SK-N-MC (cell line): Measurements from ENCODE around the gene RALGPS1.

Experiments used
- DNase-seq: peaks from one replicate; pipeline ENCODE4 v3.0.0-alpha.2; 2011; ENCODE audit warnings: low read depth, low spot score
- H3K27ac ChIP-seq: fragments of 200-600 bp; sonication (generic); 2 replicates; pipeline ENCODE4 v1.5.1; 2016; ENCODE audit warnings: mixed run types
- H3K36me3 ChIP-seq: fragments of 200-600 bp; sonication (generic); 2 replicates; pipeline ENCODE4 v1.6.1; 2017; ENCODE audit warnings: antibody characterized with exemption, low read length, mixed read lengths; ENCODE audit not compliant: insufficient read depth
- H3K4me3 ChIP-seq: fragments of 200-600 bp; sonication (generic); 2 replicates; pipeline ENCODE4 v1.5.1; 2016
- H3K9ac ChIP-seq: fragments of 200-600 bp; sonication (generic); 2 replicates; pipeline ENCODE4 v1.8.0; 2017; ENCODE audit warnings: mixed run types, mixed read lengths; ENCODE audit not compliant: insufficient read length
- H3K9me3 ChIP-seq: fragments of 200-600 bp; sonication (generic); 2 replicates; pipeline ENCODE4 v1.6.1; 2017; ENCODE audit warnings: low read depth, mild to moderate bottlenecking, antibody characterized with exemption, low read length, moderate library complexity, mixed read lengths
- EZH2 ChIP-seq: fragments of 200-600 bp; sonication (generic); IDR thresholded peaks from one replicate; pipeline ENCODE4 v1.6.1; 2017; ENCODE audit warnings: antibody characterized with exemption
- FOXP2 ChIP-seq: optimal IDR thresholded peaks from 2 replicates; pipeline ENCODE3; 2011; ENCODE audit warnings: mild to moderate bottlenecking, moderate library complexity; ENCODE audit not compliant: insufficient read depth; ENCODE audit errors: extremely low read length, control extremely low read depth
- POLR2AphosphoS5 ChIP-seq: IDR thresholded peaks from 2 replicates; pipeline ENCODE4 v1.6.1; 2012; ENCODE audit warnings: mild to moderate bottlenecking, low read depth, low read length, borderline replicate concordance

RALGPS1 gene, protein sequence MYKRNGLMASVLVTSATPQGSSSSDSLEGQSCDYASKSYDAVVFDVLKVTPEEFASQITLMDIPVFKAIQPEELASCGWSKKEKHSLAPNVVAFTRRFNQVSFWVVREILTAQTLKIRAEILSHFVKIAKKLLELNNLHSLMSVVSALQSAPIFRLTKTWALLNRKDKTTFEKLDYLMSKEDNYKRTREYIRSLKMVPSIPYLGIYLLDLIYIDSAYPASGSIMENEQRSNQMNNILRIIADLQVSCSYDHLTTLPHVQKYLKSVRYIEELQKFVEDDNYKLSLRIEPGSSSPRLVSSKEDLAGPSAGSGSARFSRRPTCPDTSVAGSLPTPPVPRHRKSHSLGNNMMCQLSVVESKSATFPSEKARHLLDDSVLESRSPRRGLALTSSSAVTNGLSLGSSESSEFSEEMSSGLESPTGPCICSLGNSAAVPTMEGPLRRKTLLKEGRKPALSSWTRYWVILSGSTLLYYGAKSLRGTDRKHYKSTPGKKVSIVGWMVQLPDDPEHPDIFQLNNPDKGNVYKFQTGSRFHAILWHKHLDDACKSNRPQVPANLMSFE

GRCh38 chr9:126914458-126915280 is at the start of gene RALGPS1:
Gene RALGPS1 (plus strand): TSS chr9:126914782. CDS start chr9:126962290, 47,508 bp downstream.
- H3K9me3 ChIP-seq, result no peaks in the 10 kb centered on the region

DNA sequence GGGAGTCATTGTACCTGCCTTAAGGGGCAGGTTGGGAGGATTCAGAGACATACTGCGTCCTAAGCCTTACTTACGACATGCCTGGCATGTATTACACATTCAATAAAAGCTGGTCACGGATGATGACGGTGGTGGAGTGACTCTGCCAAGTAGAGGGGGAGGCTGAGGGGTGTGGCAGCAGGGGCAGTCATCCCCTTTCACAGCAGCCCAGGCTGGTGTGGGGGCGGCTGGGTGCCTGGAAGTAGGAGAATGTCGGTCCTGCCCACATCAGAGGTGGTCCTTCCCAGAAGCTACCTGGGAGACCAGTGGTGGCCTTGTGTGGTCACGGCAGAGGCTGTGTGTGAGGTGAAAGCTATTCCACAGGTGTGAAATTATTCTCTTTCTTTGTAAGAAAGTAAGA is 45.2 kb upstream of the RALGPS1 start:
- no peak overlapping the region for H3K4me3 ChIP-seq
- no peak for DNase-seq
- H3K36me3 ChIP-seq, result peaks cover 42% of the 10 kb centered on the region
- H3K9me3 ChIP-seq, result no peaks in the 10 kb centered on the region
- H3K27ac ChIP-seq, result peak overlapping the region; percentile 40; the same call in 1 of the 2 replicates
- H3K9ac ChIP-seq, result no peak overlapping the region
- no peak for TF ChIP-seq FOXP2
- no peak for TF ChIP-seq EZH2
- no peak for TF ChIP-seq POLR2AphosphoS5

More at GRCh38 chr9:126914458-126915280, at the start of gene RALGPS1:
- H3K27ac ChIP-seq, result no peak within 1 kb of the TSS
- DNase-seq, result no peak
- H3K36me3 ChIP-seq, result no peaks in the 10 kb centered on the region
- no peak for TF ChIP-seq POLR2AphosphoS5
- no peak within 1 kb of the TSS for H3K9ac ChIP-seq
- H3K4me3 ChIP-seq, result peak within 1 kb of the TSS; percentile 76

- TF ChIP-seq POLR2AphosphoS5 (no peak), EZH2 (no peak), FOXP2 (no peak)
- peak overlapping the region; percentile 53 for H3K27ac ChIP-seq
- H3K9ac ChIP-seq, result no peak overlapping the region
- H3K9me3 ChIP-seq, result no peaks in the 10 kb centered on the region
- peaks cover 11% of the 10 kb centered on the region; the same call in 1 of the 2 replicates for H3K36me3 ChIP-seq
- no peak for DNase-seq
- no peak overlapping the region for H3K4me3 ChIP-seq
Measured at GRCh38 chr9:126872516-126872915, 42.1 kb upstream of the RALGPS1 start.

DNA sequence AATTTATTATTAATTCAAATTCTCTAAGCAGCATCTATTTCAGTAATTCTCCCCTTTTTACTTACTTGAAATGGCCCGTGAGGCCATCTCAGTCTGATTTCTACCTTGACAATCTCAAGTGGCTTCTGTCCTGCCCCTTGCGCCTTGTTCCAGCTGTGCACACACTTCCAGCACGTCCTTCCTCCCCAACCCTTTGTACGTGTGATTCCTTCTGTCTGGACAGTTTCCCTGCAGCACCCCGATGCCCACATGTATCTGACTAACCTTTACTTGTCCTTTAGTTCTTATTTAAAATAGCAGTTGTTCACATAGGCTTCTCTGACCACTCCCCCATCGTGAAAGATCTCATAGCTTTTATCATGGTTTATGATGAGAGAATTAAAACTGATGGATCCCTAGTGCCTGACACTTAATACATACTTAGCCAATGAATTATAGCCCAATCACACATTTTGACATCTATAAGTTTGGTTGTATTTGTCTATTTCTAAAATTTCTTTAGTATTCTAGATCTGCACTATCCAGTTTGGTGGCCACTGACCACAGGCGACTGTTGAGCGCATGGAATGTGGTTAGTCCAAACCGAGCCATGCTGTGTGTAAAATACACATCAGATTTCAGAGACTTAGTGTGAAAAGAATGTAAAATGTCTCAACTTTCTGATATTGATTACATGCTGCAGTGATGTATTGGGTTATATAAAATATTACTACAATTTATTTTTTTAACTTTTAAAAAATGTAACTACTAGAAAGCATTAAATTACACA is 39.9 kb upstream of the RALGPS1 start:
- DNase-seq, result no peak
- Histone ChIP-seq H3K36me3 (peaks cover 8% of the 10 kb centered on the region), H3K4me3 (no peak overlapping the region), H3K9me3 (no peaks in the 10 kb centered on the region), H3K27ac (peak overlapping the region; percentile 89; the same call in 1 of the 2 replicates), H3K9ac (no peak overlapping the region)
- TF ChIP-seq POLR2AphosphoS5 (no peak), EZH2 (no peak), FOXP2 (no peak)

- Histone ChIP-seq H3K9ac (peak overlapping the region; percentile 7), H3K4me3 (peak overlapping the region; percentile 63), H3K27ac (peak overlapping the region; percentile 89), H3K36me3 (peaks cover 20% of the 10 kb centered on the region), H3K9me3 (no peaks in the 10 kb centered on the region)
- DNase-seq, result peak; percentile 56
- no peak for TF ChIP-seq EZH2
- TF ChIP-seq FOXP2, result no peak
- no peak; the same call in 1 of the 2 replicates for TF ChIP-seq POLR2AphosphoS5
Measured at GRCh38 chr9:126875756-126876510, 38.6 kb upstream of the RALGPS1 start.

GRCh38 chr9:126876531-126876930 is 38.1 kb upstream of the RALGPS1 start:
- TF ChIP-seq EZH2 (no peak), FOXP2 (no peak), POLR2AphosphoS5 (no peak)
- no peaks in the 10 kb centered on the region for H3K9me3 ChIP-seq
- no peak overlapping the region for H3K9ac ChIP-seq
- DNase-seq, result no peak
- no peak overlapping the region for H3K4me3 ChIP-seq
- H3K36me3 ChIP-seq, result peaks cover 23% of the 10 kb centered on the region
- peak overlapping the region; percentile 73 for H3K27ac ChIP-seq

DNA sequence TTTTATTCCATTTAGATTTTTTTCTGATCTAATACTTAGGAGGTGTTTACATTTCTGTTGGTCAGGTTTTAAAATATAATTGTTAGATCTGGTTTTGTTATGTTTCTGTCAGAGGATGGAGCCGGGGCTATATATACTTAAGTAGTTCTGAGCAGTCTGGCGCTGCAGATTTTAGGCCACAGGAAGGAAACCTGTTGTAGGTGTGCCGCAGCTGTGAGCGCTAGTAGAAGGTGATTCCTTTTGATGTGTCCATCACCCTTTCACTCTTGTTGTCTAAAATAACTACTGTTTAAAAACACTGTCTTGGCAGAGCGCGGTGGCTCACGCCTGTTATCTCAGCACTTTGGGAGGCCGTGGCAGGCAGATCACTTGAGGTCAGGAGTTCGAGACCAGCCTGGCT is 37.2 kb upstream of the RALGPS1 start:
- no peak overlapping the region for H3K9ac ChIP-seq
- H3K9me3 ChIP-seq, result no peaks in the 10 kb centered on the region
- no peak for TF ChIP-seq POLR2AphosphoS5
- TF ChIP-seq FOXP2, result no peak
- TF ChIP-seq EZH2, result no peak
- DNase-seq, result no peak
- peaks cover 31% of the 10 kb centered on the region for H3K36me3 ChIP-seq
- peak overlapping the region; percentile 73 for H3K27ac ChIP-seq
- H3K4me3 ChIP-seq, result no peak overlapping the region
